ENCODE results near the gene CDH23. TPM values are rescaled to one million over a fixed set of nuclear protein-coding genes. Genes with fewer than 3 reads are reported as not detected.

CDH23 gene
- total and polyA plus RNA-seq, 2 experiments from 2014 or later, result 0.08 TPM; not detected in 1

- H3K4me1 ChIP-seq (ENCODE audit: insufficient read depth), result no peaks in the 10 kb centered on the region
- H3K4me3 ChIP-seq, result no peak overlapping the region
- H3K9me2 ChIP-seq (ENCODE audit: insufficient read depth), result no peaks in the 10 kb centered on the region
- H3F3A ChIP-seq (ENCODE audit: insufficient read depth), result no peaks in the 10 kb centered on the region
- no peak overlapping the region for H2AFZ ChIP-seq
- 46 to 51% methylated on average over 3 of the region's 3 CpGs for WGBS, 2 experiments (ENCODE audit: low coverage in 1 of 2, low lambda C conversion rate in 2 of 2, missing lambda C conversion rate in 2 of 2)
- no peaks in the 10 kb centered on the region for H3K36me3 ChIP-seq (ENCODE audit: low read depth)
- H3K9ac ChIP-seq, result no peak overlapping the region
- H4K20me1 ChIP-seq (ENCODE audit: insufficient read depth), result no peaks in the 10 kb centered on the region
- DNase-seq, result no peak
- H3K9me3 ChIP-seq (ENCODE audit: low read depth), result no peaks in the 10 kb centered on the region
- in situ Hi-C loops (cut with MboI), result no loop called here
- no peak overlapping the region for H3K4me2 ChIP-seq (ENCODE audit: unreplicated experiment)
- TF ChIP-seq EZH2 (IDR thresholded peaks at IDR 0.05; ENCODE audit: insufficient read depth, poor library complexity, severe bottlenecking) (no peak), EZH2phosphoT487 (IDR thresholded peaks at IDR 0.05; ENCODE audit: insufficient read depth, low read depth) (no peak)
- no peak overlapping the region for H3K27ac ChIP-seq
- H3K27me3 ChIP-seq (replicated peaks; ENCODE audit: insufficient read depth), result peaks cover 73% of the 10 kb centered on the region
- no peaks in the 10 kb centered on the region for H3K79me2 ChIP-seq (ENCODE audit: insufficient read depth)
These were observed 5.6 kb upstream of the CDH23 start for GRCh38 chr10:71390921-71391690.

- H3K4me1 ChIP-seq (ENCODE audit: insufficient read depth), result no peaks in the 10 kb centered on the region
- H3K9me3 ChIP-seq (ENCODE audit: low read depth), result no peaks in the 10 kb centered on the region
- H3K9ac ChIP-seq, result no peak overlapping the region
- no peak overlapping the region for H3K27ac ChIP-seq
- no peak overlapping the region for H2AFZ ChIP-seq
- no peaks in the 10 kb centered on the region for H3K79me2 ChIP-seq (ENCODE audit: insufficient read depth)
- H4K20me1 ChIP-seq (ENCODE audit: insufficient read depth), result no peaks in the 10 kb centered on the region
- H3K4me3 ChIP-seq, result no peak overlapping the region
- WGBS, 2 experiments (ENCODE audit: low coverage in 1 of 2, low lambda C conversion rate in 2 of 2, missing lambda C conversion rate in 2 of 2), result 39 to 48% methylated on average over 5 of the region's 5 CpGs
- H3F3A ChIP-seq (ENCODE audit: insufficient read depth), result no peaks in the 10 kb centered on the region
- no peak for TF ChIP-seq EZH2 (IDR thresholded peaks at IDR 0.05; ENCODE audit: insufficient read depth, poor library complexity, severe bottlenecking)
- no peak for TF ChIP-seq EZH2phosphoT487 (IDR thresholded peaks at IDR 0.05; ENCODE audit: insufficient read depth, low read depth)
- DNase-seq, result no peak
- no peaks in the 10 kb centered on the region for H3K36me3 ChIP-seq (ENCODE audit: low read depth)
- no peaks in the 10 kb centered on the region for H3K9me2 ChIP-seq (ENCODE audit: insufficient read depth)
- in situ Hi-C loops (cut with MboI), result no loop called here
- H3K4me2 ChIP-seq (ENCODE audit: unreplicated experiment), result no peak overlapping the region
- peaks cover 77% of the 10 kb centered on the region for H3K27me3 ChIP-seq (replicated peaks; ENCODE audit: insufficient read depth)
These were observed 5.0 kb upstream of the CDH23 start for GRCh38 chr10:71391701-71392100.

- DNase-seq, result no peak
- H3K36me3 ChIP-seq (ENCODE audit: low read depth), result no peaks in the 10 kb centered on the region
- in situ Hi-C loops (cut with MboI), result no loop called here
These were observed 4.4 kb upstream of the CDH23 start for GRCh38 chr10:71392292-71392691.

DNA sequence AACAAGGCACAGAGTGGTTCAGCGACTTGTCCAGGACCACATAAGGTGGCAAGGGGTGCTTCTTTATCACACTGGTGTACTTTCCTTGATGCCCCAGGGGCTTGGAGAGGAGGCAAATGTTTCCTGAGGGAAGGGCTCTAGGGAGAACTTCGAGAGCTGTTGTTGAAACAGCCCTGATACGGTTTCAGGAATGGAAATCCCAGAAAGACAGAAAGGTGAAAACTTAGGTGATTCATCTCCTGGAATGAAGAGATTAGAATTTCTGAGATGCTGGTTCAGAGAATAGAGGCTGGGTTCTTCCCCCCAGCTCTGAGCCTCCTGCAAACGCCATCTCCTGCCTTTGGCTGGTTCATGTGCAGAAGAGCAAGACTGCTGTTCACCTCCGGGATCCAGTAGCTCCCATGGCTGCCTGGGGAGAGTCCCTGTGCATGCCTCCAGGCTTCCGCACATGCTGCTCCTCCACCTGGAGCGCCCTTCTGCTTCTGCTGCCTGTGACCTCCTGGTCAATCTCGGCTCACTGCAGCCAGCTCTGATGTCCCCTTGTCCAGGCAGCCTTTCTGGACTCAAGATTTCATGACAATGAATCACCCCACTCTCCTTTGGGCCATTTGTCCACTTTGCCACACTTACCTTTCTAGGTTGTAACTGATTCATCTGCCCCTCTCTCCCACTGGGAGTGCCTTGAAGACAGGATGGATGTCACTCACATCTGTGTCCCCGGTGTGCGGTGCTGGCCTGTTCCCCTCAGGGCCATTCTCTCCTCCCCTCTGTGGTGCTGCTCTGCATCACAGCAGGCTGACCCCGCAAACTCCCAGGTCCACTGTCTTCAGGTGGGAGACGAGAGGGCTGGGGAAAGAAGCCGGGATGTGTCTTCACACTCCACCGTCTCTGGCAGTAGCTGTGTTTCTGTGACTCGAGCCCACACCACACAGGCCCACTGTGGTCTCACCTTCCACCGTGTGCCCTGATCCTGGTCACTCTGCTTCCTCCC, 3.6 kb upstream of the CDH23 start:
- Histone ChIP-seq H3K27ac (no peak overlapping the region), H3K4me2 (ENCODE audit: unreplicated experiment) (no peak overlapping the region), H3K79me2 (ENCODE audit: insufficient read depth) (no peaks in the 10 kb centered on the region), H3F3A (ENCODE audit: insufficient read depth) (no peaks in the 10 kb centered on the region), H3K9me3 (ENCODE audit: low read depth) (no peaks in the 10 kb centered on the region), H3K4me1 (ENCODE audit: insufficient read depth) (no peaks in the 10 kb centered on the region), H4K20me1 (ENCODE audit: insufficient read depth) (no peaks in the 10 kb centered on the region), H3K36me3 (ENCODE audit: low read depth) (no peaks in the 10 kb centered on the region), H3K9ac (no peak overlapping the region), H3K4me3 (no peak overlapping the region), H2AFZ (no peak overlapping the region), H3K9me2 (ENCODE audit: insufficient read depth) (no peaks in the 10 kb centered on the region), H3K27me3 (replicated peaks; ENCODE audit: insufficient read depth) (peaks cover 76% of the 10 kb centered on the region)
- in situ Hi-C loops (cut with MboI), result no loop called here
- 66% methylated on average over 16 of the region's 16 CpGs for WGBS, 2 experiments (ENCODE audit: low coverage in 1 of 2, low lambda C conversion rate in 2 of 2, missing lambda C conversion rate in 2 of 2)
- no peak for DNase-seq
- TF ChIP-seq EZH2phosphoT487 (IDR thresholded peaks at IDR 0.05; ENCODE audit: insufficient read depth, low read depth), result no peak
- TF ChIP-seq EZH2 (IDR thresholded peaks at IDR 0.05; ENCODE audit: insufficient read depth, poor library complexity, severe bottlenecking), result no peak

More at GRCh38 chr10:71392292-71392691, 4.4 kb upstream of the CDH23 start:
- Histone ChIP-seq H3K9me2 (ENCODE audit: insufficient read depth) (no peaks in the 10 kb centered on the region), H2AFZ (no peak overlapping the region), H3F3A (ENCODE audit: insufficient read depth) (no peaks in the 10 kb centered on the region), H3K4me1 (ENCODE audit: insufficient read depth) (no peaks in the 10 kb centered on the region), H3K4me3 (no peak overlapping the region), H3K79me2 (ENCODE audit: insufficient read depth) (no peaks in the 10 kb centered on the region), H3K27me3 (replicated peaks; ENCODE audit: insufficient read depth) (peaks cover 75% of the 10 kb centered on the region), H3K27ac (no peak overlapping the region), H4K20me1 (ENCODE audit: insufficient read depth) (no peaks in the 10 kb centered on the region), H3K9me3 (ENCODE audit: low read depth) (no peaks in the 10 kb centered on the region), H3K9ac (no peak overlapping the region), H3K4me2 (ENCODE audit: unreplicated experiment) (no peak overlapping the region)
- WGBS, 2 experiments (ENCODE audit: low coverage in 1 of 2, low lambda C conversion rate in 2 of 2, missing lambda C conversion rate in 2 of 2), result 0% methylated on average over 1 of the region's 1 CpG
- TF ChIP-seq EZH2 (IDR thresholded peaks at IDR 0.05; ENCODE audit: insufficient read depth, poor library complexity, severe bottlenecking) (no peak), EZH2phosphoT487 (IDR thresholded peaks at IDR 0.05; ENCODE audit: insufficient read depth, low read depth) (no peak)

All from GM23248 (cell line).